HCT116 (cell line): ENCODE results near the gene SOX2. TPM values are rescaled to one million over a fixed set of nuclear protein-coding genes. Genes with fewer than 3 reads are reported as not detected.

ENCODE experiments used
- ATAC-seq: fragments of 200-7000 bp; cut with Tn5 transposase; 2 replicates; pipeline ENCODE4 v1.9.1; 2020; ENCODE audit warnings: mild to moderate bottlenecking, moderate library complexity
- BruUV-seq: library from RNA; stranded (reverse); fragments of 400-500 nt; replicated peaks from 2 replicates; lab custom pipeline; 2021; lab: Mats Ljungman, UMichigan
- CTCF ChIA-PET: fragments of 300-600 bp; sonication (Branson Sonifier 250); formaldehyde crosslinking; loops from one replicate; lab custom pipeline; 2021; ENCODE audit warnings: antibody characterized with exemption; lab: Charles Lee
- POLR2A ChIA-PET: fragments of 300-600, 350-600 bp; sonication (Branson Sonifier 250); formaldehyde crosslinking; loops from one replicate; lab custom pipeline; 2021; ENCODE audit warnings: antibody characterized with exemption; lab: Charles Lee
- RAD21 ChIA-PET, 2 experiments: fragments of 300-600 bp; sonication (Branson Sonifier 250); formaldehyde crosslinking; loops; one replicate each; lab custom pipeline; 2023; ENCODE audit warnings: low total read pairs in 2 of 2; ENCODE audit not compliant: uncharacterized antibody in 2 of 2, unreplicated experiment in 2 of 2, low non-redundant PET in 1 of 2; lab: Charles Lee
- DNase-seq: peaks from one replicate; pipeline ENCODE4 v3.0.0-alpha.2; 2010; ENCODE audit warnings: low read depth, low spot score
- H2AFZ ChIP-seq: fragments of 200-600 bp; shearing (Covaris generic), sonication (generic); 2 replicates; pipeline ENCODE4 v1.6.1; 2017; ENCODE audit warnings: low read depth, mixed run types, mixed read lengths, antibody characterized with exemption, low read length; ENCODE audit not compliant: poor library complexity, severe bottlenecking
- H3K27ac ChIP-seq: 2 replicates; pipeline ENCODE4 v1.5.1; 2012; ENCODE audit warnings: low read depth, low read length
- H3K27me3 ChIP-seq: fragments of 200-600 bp; sonication (generic); 2 replicates; pipeline ENCODE4 v1.6.1; 2016; ENCODE audit warnings: mixed run types, low read length, mixed read lengths; ENCODE audit not compliant: insufficient read depth
- H3K36me3 ChIP-seq, 2 experiments: fragments of 200-500 bp in 1 of 2; fragments of 200-600 bp in 1 of 2; sonication (Bioruptor generic) in 1 of 2; sonication (generic) in 1 of 2; 2 replicates each; pipeline versions ENCODE4 v1.5.1 to v1.6.1; 2014 to 2016; ENCODE audit warnings: low read length in 2 of 2, inconsistent platforms in 1 of 2, mixed read lengths in 1 of 2, mixed run types in 1 of 2; ENCODE audit not compliant: insufficient read depth in 2 of 2, control insufficient read depth in 1 of 2
- H3K4me1 ChIP-seq, 2 experiments: fragments of 200-600 bp in 1 of 2; sonication (generic) in 1 of 2; 2 replicates each; pipeline versions ENCODE4 v1.5.1 to v1.6.1; 2012 to 2017; ENCODE audit warnings: low read length in 2 of 2, inconsistent platforms in 1 of 2, mild to moderate bottlenecking in 1 of 2, mixed read lengths in 1 of 2, mixed run types in 1 of 2, moderate library complexity in 1 of 2; ENCODE audit not compliant: insufficient read depth in 2 of 2, control insufficient read depth in 1 of 2
- H3K4me2 ChIP-seq: fragments of 200-600 bp; sonication (generic); 2 replicates; pipeline ENCODE4 v1.6.1; 2017; ENCODE audit warnings: mixed run types, low read length, mixed read lengths
- H3K4me3 ChIP-seq, 2 experiments: fragments of 200-600 bp in 1 of 2; sonication (generic) in 1 of 2; replicated peaks in 1 of 2; 2 replicates each; pipeline ENCODE4 v1.5.1; 2011 to 2016; ENCODE audit warnings: low read length in 2 of 2, control low read depth in 1 of 2, low read depth in 1 of 2, mild to moderate bottlenecking in 1 of 2, mixed read lengths in 1 of 2, mixed run types in 1 of 2
- H3K79me2 ChIP-seq: fragments of 200-600 bp; sonication (generic); 2 replicates; pipeline ENCODE4 v1.6.1; 2017; ENCODE audit warnings: mild to moderate bottlenecking, mixed run types, low read length, moderate library complexity, mixed read lengths; ENCODE audit not compliant: insufficient read depth
- H3K9ac ChIP-seq: fragments of 200-600 bp; sonication (generic); 2 replicates; pipeline ENCODE4 v1.6.1; 2016; ENCODE audit warnings: low read length, mixed read lengths
- H3K9me2 ChIP-seq: fragments of 200-600 bp; sonication (generic), shearing (Covaris generic); 2 replicates; pipeline ENCODE4 v1.6.1; 2017; ENCODE audit warnings: mixed run types, mild to moderate bottlenecking, moderate library complexity; ENCODE audit not compliant: insufficient read depth
- H3K9me3 ChIP-seq, 2 experiments: fragments of 200-500 bp in 1 of 2; fragments of 200-600 bp in 1 of 2; sonication (Bioruptor generic) in 1 of 2; sonication (generic) in 1 of 2; 2 replicates each; pipeline ENCODE4 v1.6.1; 2014 to 2017; ENCODE audit warnings: low read length in 2 of 2, mixed read lengths in 2 of 2, inconsistent platforms in 1 of 2, low read depth in 1 of 2, mild to moderate bottlenecking in 1 of 2, mixed run types in 1 of 2, moderate library complexity in 1 of 2; ENCODE audit not compliant: control insufficient read depth in 1 of 2, insufficient read depth in 1 of 2
- H4K20me1 ChIP-seq: fragments of 200-600 bp; sonication (generic), shearing (Covaris generic); 2 replicates; pipeline ENCODE4 v1.6.1; 2017; ENCODE audit warnings: mixed run types, mild to moderate bottlenecking, moderate library complexity; ENCODE audit not compliant: insufficient read depth
- EGR1 ChIP-seq: IDR thresholded peaks from 2 replicates; pipeline ENCODE4 v1.6.1; 2012; ENCODE audit warnings: low read depth
- ELF1 ChIP-seq: IDR thresholded peaks from 2 replicates; pipeline ENCODE4 v1.6.1; 2012; ENCODE audit warnings: low read depth, borderline replicate concordance
- MAX ChIP-seq: IDR thresholded peaks from 2 replicates; pipeline ENCODE4 v1.6.1; 2012
- SP1 ChIP-seq: IDR thresholded peaks from 2 replicates; pipeline ENCODE4 v1.6.1; 2012; ENCODE audit warnings: low read depth
- SRF ChIP-seq: IDR thresholded peaks from 2 replicates; pipeline ENCODE4 v1.6.1; 2012; ENCODE audit warnings: low read depth
- TCF7L2 ChIP-seq: IDR thresholded peaks from 2 replicates; pipeline ENCODE4 v1.7.0; 2011; ENCODE audit warnings: borderline replicate concordance, inconsistent platforms; ENCODE audit not compliant: insufficient read depth, insufficient read length; ENCODE audit errors: extremely low read depth
- YY1 ChIP-seq: IDR thresholded peaks from 2 replicates; pipeline ENCODE4 v1.6.1; 2011; ENCODE audit warnings: low read length, low read depth, moderate library complexity, mild to moderate bottlenecking; ENCODE audit not compliant: insufficient replicate concordance; ENCODE audit errors: extremely low read depth
- ZBTB33 ChIP-seq: IDR thresholded peaks from 2 replicates; pipeline ENCODE4 v1.6.1; 2011; ENCODE audit warnings: mild to moderate bottlenecking, low read length, moderate library complexity; ENCODE audit not compliant: insufficient replicate concordance; ENCODE audit errors: extremely low read depth
- ZNF274 ChIP-seq: fragments of 200-500 bp; sonication (Bioruptor generic); IDR thresholded peaks from 2 replicates; pipeline ENCODE4 v1.6.1; 2014; ENCODE audit warnings: mild to moderate bottlenecking, low read depth, low read length, inconsistent platforms
- intact Hi-C: fragments of 100-400 bp; cut with micrococcal nuclease; formaldehyde crosslinking; loops from 2 replicates; pipeline ENCODE4 v1.10.0; 2022
- total RNA-seq: library from RNA; stranded (reverse); gene quantifications from one replicate; pipeline ENCODE4 v1.2.1, GENCODE V29; 2021; ENCODE audit not compliant: unreplicated experiment

The SOX2 gene
- total RNA-seq, 1 experiment from 2014 or later = 0.15 TPM

GRCh38 chr3:181713280-181713647 lies 1.5 kb downstream of the SOX2 start:
- no peak overlapping the region for H3K27ac ChIP-seq
- no peaks in the 10 kb centered on the region for H3K36me3 ChIP-seq
- ChIA-PET CTCF (interaction anchor here (1.2 kb wide), 1 partner anchor 13 kb away, joined by 3 read pairs; no protein-coding TSS in a partner anchor), POLR2A (no interaction called here), RAD21 (no interaction called here)
- H3K4me1 ChIP-seq = peaks cover 11 to 16% of the 10 kb centered on the region in 2 experiments; a peak in 2 of 4 replicates
- no peaks in the 10 kb centered on the region for H3K79me2 ChIP-seq
- H3K9ac ChIP-seq = no peak overlapping the region
- no peaks in the 10 kb centered on the region for H3K9me2 ChIP-seq
- no peak for DNase-seq
- no peak overlapping the region for H3K4me2 ChIP-seq
- intact Hi-C loops = no loop called here
- H4K20me1 ChIP-seq = no peaks in the 10 kb centered on the region
- BruUV-seq = no TSS peak
- no peak for ATAC-seq
- H2AFZ ChIP-seq = no peak overlapping the region
- H3K9me3 ChIP-seq = no peaks in the 10 kb centered on the region
- TF ChIP-seq SRF (no peak), TCF7L2 (no peak), EGR1 (no peak), YY1 (no peak), SP1 (no peak), ZBTB33 (no peak), ZNF274 (no peak), MAX (no peak), ELF1 (no peak)
- TF ChIP-seq, all 23 proteins: peak for 0
- Histone ChIP-seq H3K4me3 (no peak overlapping the region), H3K27me3 (0 out of 2 replicates have a peak, but pooled peaks cover 3% of the 10 kb centered on the region)
